K562 (cell line): ENCODE results near the gene NOSTRIN. TPM values are rescaled to one million over a fixed set of nuclear protein-coding genes. Genes with fewer than 3 reads are reported as not detected.

ENCODE experiments used
- ATAC-seq: fragments of 200-7000 bp; cut with Tn5 transposase; 3 replicates; pipeline ENCODE4 v1.9.1; 2020; ENCODE audit warnings: moderate library complexity
- BruUV-seq: library from RNA; stranded (reverse); fragments of 400-500 nt; replicated peaks from 2 replicates; lab custom pipeline; 2021; lab: Mats Ljungman, UMichigan
- CTCF ChIA-PET: fragments of 300-600 bp; formaldehyde crosslinking; extraction: SDS; loops from one replicate; lab custom pipeline; 2021; ENCODE audit warnings: low intra/inter-chr PET ratio; lab: Yijun Ruan, JAX
- POLR2A ChIA-PET: fragments of 300-600, 350-650 bp; sonication (Branson Sonifier 250); formaldehyde crosslinking; extraction: SDS; loops from one replicate; lab custom pipeline; 2021; ENCODE audit warnings: antibody characterized with exemption, inconsistent platforms; lab: Yijun Ruan, JAX
- DNase-seq, 4 experiments: peaks; one replicate each; pipeline versions ENCODE4 v3.0.0 to v3.0.0-alpha.2; 2011 to 2018; ENCODE audit warnings: low spot score in 3 of 4, mixed read lengths in 3 of 4; ENCODE audit errors: extremely low read depth in 1 of 4
- FAIRE-seq: peaks from 2 replicates; lab custom pipeline; 2011; peaks lifted over from hg19 to GRCh38; lab: Jason Lieb, UNC
- H2AFZ ChIP-seq: 2 replicates; pipeline ENCODE4 v1.6.0; 2011; ENCODE audit warnings: low read depth, low read length, control low read depth, inconsistent platforms
- H3K27ac ChIP-seq: fragments of 200-600 bp; 3 replicates; pipeline ENCODE4 v1.8.0; 2011; ENCODE audit warnings: low read depth, mild to moderate bottlenecking, control low read depth, inconsistent platforms, low read length, moderate library complexity, mixed read lengths; ENCODE audit errors: extremely low read depth
- H3K27me3 ChIP-seq, 2 experiments: fragments of 300-600 bp in 1 of 2; 2 replicates in 1 of 2; 3 replicates in 1 of 2; pipeline versions ENCODE4 v1.6.0 to v1.8.0; 2011; ENCODE audit warnings: inconsistent platforms in 2 of 2, low read length in 2 of 2, mild to moderate bottlenecking in 1 of 2, mixed read lengths in 1 of 2, moderate library complexity in 1 of 2; ENCODE audit not compliant: control insufficient read depth in 2 of 2, insufficient read depth in 2 of 2
- H3K36me3 ChIP-seq: fragments of 300-600 bp; 3 replicates; pipeline ENCODE4 v1.8.0; 2011; ENCODE audit warnings: mild to moderate bottlenecking, low read length, inconsistent platforms; ENCODE audit not compliant: control insufficient read depth, insufficient read depth
- H3K4me1 ChIP-seq, 2 experiments: fragments of 200-600 bp in 1 of 2; replicated peaks in 1 of 2; 2 replicates in 1 of 2; 3 replicates in 1 of 2; pipeline versions ENCODE4 v1.5.1 to v1.8.0; 2011; ENCODE audit warnings: inconsistent platforms in 2 of 2, low read length in 2 of 2, mild to moderate bottlenecking in 1 of 2, mixed read lengths in 1 of 2, moderate library complexity in 1 of 2; ENCODE audit not compliant: control insufficient read depth in 2 of 2, insufficient read depth in 2 of 2
- H3K4me2 ChIP-seq: 2 replicates; pipeline ENCODE4 v1.6.1; 2011; ENCODE audit warnings: low read length, control low read depth, inconsistent platforms, mixed read lengths; ENCODE audit not compliant: insufficient read depth
- H3K4me3 ChIP-seq: fragments of 200-600 bp; sonication (generic), shearing (Covaris generic); 2 replicates; pipeline ENCODE4 v1.5.1; 2016; ENCODE audit warnings: control low read depth, inconsistent platforms
- H3K79me2 ChIP-seq: fragments of 200-600 bp; 3 replicates; pipeline ENCODE4 v1.8.0; 2011; ENCODE audit warnings: low read length, inconsistent platforms; ENCODE audit not compliant: control insufficient read depth, insufficient read depth
- H3K9ac ChIP-seq, 2 experiments: 2 replicates each; pipeline versions ENCODE4 v1.6.0 to v1.6.1; 2011; ENCODE audit warnings: low read depth in 2 of 2, low read length in 2 of 2, control low read depth in 1 of 2, inconsistent platforms in 1 of 2, mild to moderate bottlenecking in 1 of 2, mixed read lengths in 1 of 2; ENCODE audit not compliant: insufficient read depth in 1 of 2
- H3K9me1 ChIP-seq: one replicate; pipeline ENCODE4 v1.6.0; 2011; ENCODE audit warnings: inconsistent platforms, mild to moderate bottlenecking, low read length, moderate library complexity; ENCODE audit not compliant: control insufficient read depth, insufficient read depth
- H3K9me3 ChIP-seq: replicated peaks from 2 replicates; pipeline ENCODE4 v1.5.1; 2011; ENCODE audit warnings: low read depth, low read length, inconsistent platforms; ENCODE audit not compliant: control insufficient read depth, insufficient read depth
- H4K20me1 ChIP-seq: replicated peaks from 2 replicates; pipeline ENCODE4 v1.6.1; 2011; ENCODE audit warnings: low read length, inconsistent platforms, mixed read lengths; ENCODE audit not compliant: control insufficient read depth, insufficient read depth
- EHMT2 ChIP-seq: fragments of 450-650 bp; IDR thresholded peaks from 2 replicates; pipeline ENCODE4 v1.6.1; 2018; ENCODE audit warnings: antibody characterized with exemption
- FOSL1 ChIP-seq: fragments of 200-800 bp; sonication (Bioruptor generic); conservative IDR thresholded peaks from 2 replicates; pipeline ENCODE4 v1.6.1; 2016; ENCODE audit warnings: missing genetic modification characterization, missing compliant biosample characterization
- GATAD2A ChIP-seq: fragments of 450-650 bp; IDR thresholded peaks from 2 replicates; pipeline ENCODE4 v1.6.1; 2017
- MECOM ChIP-seq: fragments of 250-450 bp; sonication (Bioruptor Pico); IDR thresholded peaks from 2 replicates; pipeline ENCODE4 v1.8.0; 2022; ENCODE audit warnings: inconsistent platforms
- MED1 ChIP-seq: sonication (generic); formaldehyde crosslinking; IDR thresholded peaks from 2 replicates; pipeline ENCODE4 v1.8.1; 2023; ENCODE audit warnings: missing genetic modification reagents, borderline replicate concordance
- POLR2AphosphoS5 ChIP-seq: IDR thresholded peaks from 2 replicates; pipeline ENCODE4 v1.6.1; 2011; ENCODE audit warnings: mild to moderate bottlenecking, low read depth, low read length, moderate library complexity; ENCODE audit not compliant: control insufficient read depth, insufficient read depth
- RBM17 ChIP-seq: fragments of 200-400 bp; formaldehyde crosslinking; IDR thresholded peaks from 2 replicates; pipeline ENCODE4 v1.6.1; 2017; ENCODE audit warnings: low read depth, mild to moderate bottlenecking, low read length, borderline replicate concordance
- RBM22 ChIP-seq: fragments of 200-400 bp; formaldehyde crosslinking; IDR thresholded peaks from 2 replicates; pipeline ENCODE4 v1.6.1; 2018; ENCODE audit warnings: low read length, low read depth; ENCODE audit not compliant: poor library complexity, severe bottlenecking
- RBM25 ChIP-seq: fragments of 200-400 bp; formaldehyde crosslinking; IDR thresholded peaks from 2 replicates; pipeline ENCODE4 v1.6.1; 2018; ENCODE audit warnings: low read length, low read depth, moderate library complexity; ENCODE audit not compliant: severe bottlenecking
- ZBTB34 ChIP-seq: fragments of 250-450 bp; sonication (Bioruptor Pico); IDR thresholded peaks from 2 replicates; pipeline ENCODE4 v1.8.0; 2021; ENCODE audit warnings: mild to moderate bottlenecking, moderate library complexity
- ZNF121 ChIP-seq: sonication (generic); formaldehyde crosslinking; conservative IDR thresholded peaks from 2 replicates; pipeline ENCODE4 v1.8.0; 2022; ENCODE audit warnings: missing genetic modification reagents
- ZNF592 ChIP-seq: fragments of 450-650 bp; IDR thresholded peaks from 2 replicates; pipeline ENCODE4 v1.6.1; 2017; ENCODE audit warnings: antibody characterized with exemption, mild to moderate bottlenecking
- ZNF778 ChIP-seq: fragments of 450-650 bp; formaldehyde crosslinking; IDR thresholded peaks from 2 replicates; pipeline ENCODE4 v1.4.0; 2020; ENCODE audit warnings: mild to moderate bottlenecking, moderate library complexity
- ZNF79 ChIP-seq: fragments of 250-450 bp; sonication (Bioruptor Pico); IDR thresholded peaks from 2 replicates; pipeline ENCODE4 v1.4.0; 2020; ENCODE audit warnings: low read depth, mild to moderate bottlenecking, moderate library complexity
- ZSCAN29 ChIP-seq: fragments of 450-650 bp; IDR thresholded peaks from 2 replicates; pipeline ENCODE4 v1.6.1; 2017
- WGBS: fragments of 100-300 bp; shearing (Covaris generic); methylation state at CpG from one replicate; pipeline ENCODE4 v1.1.6; 2016; ENCODE audit warnings: low coverage, mixed read lengths; ENCODE audit not compliant: insufficient coverage; ENCODE audit errors: missing lambda C conversion rate; 5-methylcytosine and 5-hydroxymethylcytosine counted together
- in situ Hi-C: fragments of 300-500 bp; cut with MboI; formaldehyde crosslinking; loops from 4 replicates; pipeline ENCODE4 v1.15.0; 2018; ENCODE audit warnings: inconsistent platforms, mixed read lengths
- intact Hi-C: fragments of 100-400 bp; cut with micrococcal nuclease; formaldehyde crosslinking; loops from 2 replicates; pipeline ENCODE4 v1.14.2; 2022
- polyA plus RNA-seq, 8 experiments: library from polyadenylated mRNA; depleted of rRNA in 4 of 8; stranded (reverse) in 5 of 8; unstranded in 3 of 8; fragments of >200 nt; fragmentation: Nextera tagmentation in 2 of 8; fragmentation: Illumina TruSeq in 1 of 8; extraction: Ambion mirVana in 2 of 8; extraction: Trizol in 1 of 8; gene quantifications; 2 replicates each; pipeline versions ENCODE4 v1.2.1 to v1.2.3, GENCODE V29; 2011 to 2014; ENCODE audit warnings: inconsistent platforms in 1 of 8, missing spikeins in 1 of 8
- total RNA-seq, 7 experiments: library from RNA; depleted of rRNA in 6 of 7; stranded (reverse); fragments of >200 nt in 6 of 7; fragmentation: Illumina TruSeq in 2 of 7; extraction: Trizol in 2 of 7; gene quantifications; 2 replicates each; pipeline versions ENCODE4 v1.2.1 to v1.2.3, GENCODE V29; 2011 to 2021; ENCODE audit warnings: low replicate concordance in 1 of 7
- TF ChIP-seq, protein P1 (sequence below): fragments of 250-450 bp; sonication (Bioruptor Pico); IDR thresholded peaks from 2 replicates; pipeline ENCODE4 v1.4.0; 2020; ENCODE audit warnings: borderline replicate concordance

Gene NOSTRIN
- total and polyA plus RNA-seq, 9 of the 15 experiments (the other 6 are each of a cell fraction or from before 2014, with no cell fraction given), result 26.7 to 82.9 (median 56.3) TPM

- no peak for TF ChIP-seq RBM17
- TF ChIP-seq ZNF778 (CRISPR knock-in tag), result no peak
- TF ChIP-seq RBM22, result no peak
- no peak for TF ChIP-seq MECOM (CRISPR knock-in tag)
- no peak for TF ChIP-seq EHMT2
- no peak for TF ChIP-seq ZNF121 (CRISPR knock-in tag)
- no peak for TF ChIP-seq MED1 (CRISPR knock-in tag)
- TF ChIP-seq, all 486 proteins: peak for 0
These were observed 39.0 kb downstream of the NOSTRIN start (continued) for GRCh38 chr2:168841445-168841844.

- Histone ChIP-seq H3K27ac (no peak overlapping the region), H3K9me1 (no peaks in the 10 kb centered on the region), H2AFZ (no peak overlapping the region), H3K9me3 (no peaks in the 10 kb centered on the region), H3K4me2 (no peak overlapping the region), H3K79me2 (no peaks in the 10 kb centered on the region), H3K27me3 (no peaks in the 10 kb centered on the region), H3K4me1 (no peaks in the 10 kb centered on the region; a peak in 1 of 5 replicates), H4K20me1 (no peaks in the 10 kb centered on the region), H3K36me3 (peaks cover 35% of the 10 kb centered on the region), H3K4me3 (no peak overlapping the region), H3K9ac (no peak overlapping the region)
- no peak for DNase-seq
- no peak for ATAC-seq
- no TSS peak for BruUV-seq
- 55% methylated on average over 3 of the region's 3 CpGs for WGBS
- intact Hi-C loops (no loop called here), in situ Hi-C loops (no loop called here)
- ChIA-PET CTCF (no interaction called here), POLR2A (interaction anchor here (1.0 to 1.6 kb wide), 2 partner anchors 9 to 28 kb away, joined by 3 to 6 read pairs; no protein-coding TSS in a partner anchor)
- FAIRE-seq, result no peak
- TF ChIP-seq RBM25 (no peak), POLR2AphosphoS5 (no peak), GATAD2A (no peak), ZBTB34 (CRISPR knock-in tag) (no peak), ZNF592 (no peak), ZNF79 (no peak), FOSL1 (tag) (peak; percentile 45; the same call in 1 of the 2 replicates), ZSCAN29 (no peak)
- TF ChIP-seq, protein P1, sequence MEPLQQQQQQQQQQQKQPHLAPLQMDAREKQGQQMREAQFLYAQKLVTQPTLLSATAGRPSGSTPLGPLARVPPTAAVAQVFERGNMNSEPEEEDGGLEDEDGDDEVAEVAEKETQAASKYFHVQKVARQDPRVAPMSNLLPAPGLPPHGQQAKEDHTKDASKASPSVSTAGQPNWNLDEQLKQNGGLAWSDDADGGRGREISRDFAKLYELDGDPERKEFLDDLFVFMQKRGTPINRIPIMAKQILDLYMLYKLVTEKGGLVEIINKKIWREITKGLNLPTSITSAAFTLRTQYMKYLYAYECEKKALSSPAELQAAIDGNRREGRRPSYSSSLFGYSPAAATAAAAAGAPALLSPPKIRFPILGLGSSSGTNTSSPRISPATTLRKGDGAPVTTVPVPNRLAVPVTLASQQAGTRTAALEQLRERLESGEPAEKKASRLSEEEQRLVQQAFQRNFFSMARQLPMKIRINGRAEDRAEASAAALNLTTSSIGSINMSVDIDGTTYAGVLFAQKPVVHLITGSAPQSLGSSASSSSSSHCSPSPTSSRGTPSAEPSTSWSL (CRISPR knock-in tag), result no peak
These were observed 40.8 kb downstream of the NOSTRIN start for GRCh38 chr2:168843253-168843652.
